Smooth muscle cell (in vitro differentiated cells): Measurements from ENCODE around the gene FGD4. TPM values are rescaled to one million over a fixed set of nuclear protein-coding genes. Genes with fewer than 3 reads are reported as not detected.

Experiments used
- DNase-seq: peaks from one replicate; lab custom pipeline; 2025; ENCODE audit not compliant: unreplicated experiment; lab: John Stamatoyannopoulos, UW
- H2AFZ ChIP-seq: fragments of 200-600 bp; sonication (generic); 2 replicates; pipeline ENCODE4 v1.6.0; 2016; ENCODE audit warnings: antibody characterized with exemption, low read depth, mild to moderate bottlenecking
- H3F3A ChIP-seq: fragments of 200-600 bp; sonication (generic); 2 replicates; pipeline ENCODE4 v1.6.0; 2017; ENCODE audit warnings: antibody characterized with exemption, low read depth
- H3K27ac ChIP-seq: fragments of 200-600 bp; sonication (generic); 2 replicates; pipeline ENCODE4 v1.5.1; 2016; ENCODE audit warnings: low read depth, mild to moderate bottlenecking
- H3K27me3 ChIP-seq: fragments of 200-600 bp; sonication (generic); 2 replicates; pipeline ENCODE4 v1.6.1; 2016; ENCODE audit warnings: low read depth, mild to moderate bottlenecking
- H3K36me3 ChIP-seq: fragments of 200-600 bp; sonication (generic); 2 replicates; pipeline ENCODE4 v1.5.1; 2016; ENCODE audit warnings: low read depth
- H3K4me1 ChIP-seq: fragments of 200-600 bp; sonication (generic); 2 replicates; pipeline ENCODE4 v1.5.1; 2016; ENCODE audit warnings: low read depth
- H3K4me2 ChIP-seq: fragments of 200-600 bp; sonication (generic); 2 replicates; pipeline ENCODE4 v1.6.0; 2016; ENCODE audit warnings: mild to moderate bottlenecking
- H3K4me3 ChIP-seq: fragments of 200-600 bp; sonication (generic); 2 replicates; pipeline ENCODE4 v1.5.1; 2016; ENCODE audit warnings: mild to moderate bottlenecking
- H3K79me2 ChIP-seq: fragments of 200-600 bp; sonication (generic); 2 replicates; pipeline ENCODE4 v1.6.0; 2016; ENCODE audit warnings: low read depth, mild to moderate bottlenecking
- H3K9ac ChIP-seq: fragments of 200-600 bp; sonication (generic); 2 replicates; pipeline ENCODE4 v1.6.0; 2016; ENCODE audit warnings: low read depth
- H3K9me3 ChIP-seq: fragments of 200-600 bp; sonication (generic); replicated peaks from 2 replicates; pipeline ENCODE4 v1.5.1; 2016; ENCODE audit warnings: low read depth
- H4K20me1 ChIP-seq: fragments of 200-600 bp; sonication (generic); 2 replicates; pipeline ENCODE4 v1.6.0; 2016; ENCODE audit warnings: low read depth
- WGBS: methylation state at CpG from one replicate; pipeline ENCODE4 v1.1.7; 2016; ENCODE audit warnings: low lambda C conversion rate; 5-methylcytosine and 5-hydroxymethylcytosine counted together
- polyA plus RNA-seq: library from polyadenylated mRNA; unstranded; fragments of >200 nt; fragmentation: Nextera tagmentation; extraction: Ambion mirVana; gene quantifications from 2 replicates; pipeline ENCODE4 v1.2.1, GENCODE V29; 2016
- total RNA-seq: library from RNA; depleted of rRNA; stranded (reverse); fragments of >200 nt; gene quantifications from 2 replicates; pipeline ENCODE4 v1.2.3, GENCODE V29; 2014
- TF ChIP-seq, protein P1 (sequence below): fragments of 200-600 bp; sonication (generic); IDR thresholded peaks from 2 replicates; pipeline ENCODE4 v1.5.1; 2017; ENCODE audit warnings: borderline replicate concordance, mild to moderate bottlenecking, antibody characterized with exemption; ENCODE audit not compliant: insufficient read depth, poor library complexity, severe bottlenecking

Gene FGD4
- total and polyA plus RNA-seq, 2 experiments from 2014 or later = 0.42 to 5.8 TPM

DNA sequence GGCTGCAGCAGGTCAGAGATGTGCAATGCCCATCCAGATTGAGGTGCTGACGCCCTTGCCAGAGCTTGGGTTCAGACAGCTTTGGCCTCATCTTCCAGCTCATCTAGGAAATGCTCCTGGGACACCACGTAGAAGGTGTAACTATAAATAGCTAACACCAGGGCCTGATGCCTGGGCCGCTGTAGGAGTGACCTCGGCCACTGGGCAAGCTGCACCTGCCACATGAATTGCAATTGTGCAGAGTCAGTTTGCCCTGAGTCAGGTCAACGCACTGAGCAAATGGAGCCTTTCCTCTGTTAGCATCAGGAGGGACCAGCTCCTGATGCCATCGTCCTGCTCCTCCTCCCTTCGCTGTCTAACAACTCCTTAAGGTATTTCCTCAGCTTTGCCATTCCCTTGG is 262.3 kb downstream of the FGD4 start:
- Histone ChIP-seq H2AFZ (no peak overlapping the region), H3K4me3 (no peak overlapping the region), H4K20me1 (no peaks in the 10 kb centered on the region), H3K27me3 (no peaks in the 10 kb centered on the region), H3K36me3 (no peaks in the 10 kb centered on the region), H3K4me1 (no peaks in the 10 kb centered on the region), H3F3A (no peaks in the 10 kb centered on the region), H3K27ac (no peak overlapping the region), H3K79me2 (no peaks in the 10 kb centered on the region), H3K4me2 (no peak overlapping the region), H3K9ac (no peak overlapping the region), H3K9me3 (no peaks in the 10 kb centered on the region)
- 95% methylated on average over 7 of the region's 7 CpGs for WGBS
- no peak for DNase-seq
- TF ChIP-seq, protein P1, sequence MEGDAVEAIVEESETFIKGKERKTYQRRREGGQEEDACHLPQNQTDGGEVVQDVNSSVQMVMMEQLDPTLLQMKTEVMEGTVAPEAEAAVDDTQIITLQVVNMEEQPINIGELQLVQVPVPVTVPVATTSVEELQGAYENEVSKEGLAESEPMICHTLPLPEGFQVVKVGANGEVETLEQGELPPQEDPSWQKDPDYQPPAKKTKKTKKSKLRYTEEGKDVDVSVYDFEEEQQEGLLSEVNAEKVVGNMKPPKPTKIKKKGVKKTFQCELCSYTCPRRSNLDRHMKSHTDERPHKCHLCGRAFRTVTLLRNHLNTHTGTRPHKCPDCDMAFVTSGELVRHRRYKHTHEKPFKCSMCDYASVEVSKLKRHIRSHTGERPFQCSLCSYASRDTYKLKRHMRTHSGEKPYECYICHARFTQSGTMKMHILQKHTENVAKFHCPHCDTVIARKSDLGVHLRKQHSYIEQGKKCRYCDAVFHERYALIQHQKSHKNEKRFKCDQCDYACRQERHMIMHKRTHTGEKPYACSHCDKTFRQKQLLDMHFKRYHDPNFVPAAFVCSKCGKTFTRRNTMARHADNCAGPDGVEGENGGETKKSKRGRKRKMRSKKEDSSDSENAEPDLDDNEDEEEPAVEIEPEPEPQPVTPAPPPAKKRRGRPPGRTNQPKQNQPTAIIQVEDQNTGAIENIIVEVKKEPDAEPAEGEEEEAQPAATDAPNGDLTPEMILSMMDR = no peak

DNA sequence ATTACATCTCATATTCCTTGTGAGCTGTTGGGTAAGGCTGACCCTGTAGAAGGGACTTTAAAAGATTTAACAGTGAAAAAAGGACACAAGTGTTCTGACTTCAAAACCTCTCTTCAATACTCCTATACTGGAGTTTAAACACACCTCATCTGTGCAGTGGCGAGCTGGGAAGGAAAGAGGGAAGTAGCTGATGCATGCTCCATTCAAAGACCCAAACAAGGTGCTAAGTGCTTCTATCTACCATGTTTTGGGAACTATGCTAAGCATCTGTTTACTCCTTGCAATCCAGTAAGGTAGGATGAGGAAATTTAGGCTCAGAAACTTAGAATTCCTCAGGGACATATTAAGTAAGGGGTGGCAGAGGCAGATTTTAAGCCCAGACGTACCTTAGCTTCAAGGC is 263.3 kb downstream of the FGD4 start:
- Histone ChIP-seq H2AFZ (no peak overlapping the region), H3K9me3 (no peaks in the 10 kb centered on the region), H3K27ac (no peak overlapping the region), H3K79me2 (no peaks in the 10 kb centered on the region), H3K27me3 (no peaks in the 10 kb centered on the region), H3F3A (no peaks in the 10 kb centered on the region), H4K20me1 (no peaks in the 10 kb centered on the region), H3K4me3 (no peak overlapping the region), H3K4me1 (no peaks in the 10 kb centered on the region), H3K36me3 (no peaks in the 10 kb centered on the region), H3K4me2 (no peak overlapping the region), H3K9ac (no peak overlapping the region)
- DNase-seq = no peak
- TF ChIP-seq, protein P1 = no peak
- WGBS = 91% methylated on average over 2 of the region's 2 CpGs

DNA sequence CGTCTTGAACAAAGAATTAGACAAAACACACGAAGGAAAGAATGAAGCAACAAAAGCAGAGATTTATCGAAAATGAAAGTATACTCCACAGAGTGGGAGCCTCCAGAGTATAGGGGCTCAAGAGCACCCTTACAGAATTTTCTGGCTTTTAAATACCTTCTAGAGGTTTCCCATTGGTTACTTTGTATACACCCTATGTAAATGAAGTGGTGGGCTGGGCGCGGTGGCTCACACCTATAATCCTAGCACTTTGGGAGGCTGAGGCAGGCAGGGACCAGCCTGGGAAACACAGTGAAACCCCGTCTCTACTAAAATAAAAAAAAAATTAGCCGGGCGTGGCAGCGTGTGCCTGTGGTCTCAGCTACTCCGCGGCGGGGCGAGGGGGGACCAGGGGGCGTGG is 266.7 kb downstream of the FGD4 start:
- WGBS = 87% methylated on average over 14 of the region's 14 CpGs
- Histone ChIP-seq H3K4me3 (no peak overlapping the region), H3K36me3 (no peaks in the 10 kb centered on the region), H3K9me3 (no peaks in the 10 kb centered on the region), H2AFZ (no peak overlapping the region), H3K4me1 (no peaks in the 10 kb centered on the region), H3K27me3 (no peaks in the 10 kb centered on the region), H4K20me1 (no peaks in the 10 kb centered on the region), H3K79me2 (no peaks in the 10 kb centered on the region), H3K9ac (no peak overlapping the region), H3K27ac (no peak overlapping the region), H3F3A (no peaks in the 10 kb centered on the region), H3K4me2 (no peak overlapping the region)
- TF ChIP-seq, protein P1 = no peak
- DNase-seq = no peak

DNA sequence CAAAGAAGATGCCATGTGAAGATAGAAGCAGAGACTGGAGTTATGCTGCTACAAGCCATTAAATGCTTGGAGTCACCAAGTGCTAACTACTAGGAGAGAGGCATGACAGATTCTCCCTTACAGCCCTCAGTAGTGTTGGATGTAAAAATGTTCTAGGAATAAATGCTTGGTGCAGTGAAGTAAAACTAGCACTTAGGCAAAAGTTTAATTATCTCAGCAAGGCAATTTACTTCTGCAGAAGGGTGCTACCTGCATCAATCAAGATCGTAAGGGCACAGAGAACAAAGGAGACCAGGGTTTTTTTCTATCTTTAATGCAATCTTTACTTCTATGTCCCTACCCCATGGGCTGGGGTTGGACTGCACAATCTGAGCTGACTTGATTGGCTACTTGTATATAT is 270.2 kb downstream of the FGD4 start:
- no peaks in the 10 kb centered on the region for H4K20me1 ChIP-seq
- no peak overlapping the region for H3K4me2 ChIP-seq
- H3K79me2 ChIP-seq = no peaks in the 10 kb centered on the region
- no peaks in the 10 kb centered on the region for H3K4me1 ChIP-seq
- no peaks in the 10 kb centered on the region for H3K36me3 ChIP-seq
- H3K4me3 ChIP-seq = no peak overlapping the region
- H3K27ac ChIP-seq = no peak overlapping the region
- no peak overlapping the region for H2AFZ ChIP-seq
- no peaks in the 10 kb centered on the region for H3K9me3 ChIP-seq
- 88% methylated on average over 1 of the region's 1 CpG for WGBS
- no peak for DNase-seq
- H3K27me3 ChIP-seq = no peaks in the 10 kb centered on the region
- no peaks in the 10 kb centered on the region for H3F3A ChIP-seq
- H3K9ac ChIP-seq = no peak overlapping the region
- TF ChIP-seq, protein P1 = no peak
